ENCODE results near the gene BTBD9. TPM values are rescaled to one million over a fixed set of nuclear protein-coding genes. Genes with fewer than 3 reads are reported as not detected.

The BTBD9 gene
- total and polyA plus RNA-seq, 2 donors (not counting 1 experiment from before 2014, with no cell fraction given), result 4.1 to 48.9 TPM

DNA sequence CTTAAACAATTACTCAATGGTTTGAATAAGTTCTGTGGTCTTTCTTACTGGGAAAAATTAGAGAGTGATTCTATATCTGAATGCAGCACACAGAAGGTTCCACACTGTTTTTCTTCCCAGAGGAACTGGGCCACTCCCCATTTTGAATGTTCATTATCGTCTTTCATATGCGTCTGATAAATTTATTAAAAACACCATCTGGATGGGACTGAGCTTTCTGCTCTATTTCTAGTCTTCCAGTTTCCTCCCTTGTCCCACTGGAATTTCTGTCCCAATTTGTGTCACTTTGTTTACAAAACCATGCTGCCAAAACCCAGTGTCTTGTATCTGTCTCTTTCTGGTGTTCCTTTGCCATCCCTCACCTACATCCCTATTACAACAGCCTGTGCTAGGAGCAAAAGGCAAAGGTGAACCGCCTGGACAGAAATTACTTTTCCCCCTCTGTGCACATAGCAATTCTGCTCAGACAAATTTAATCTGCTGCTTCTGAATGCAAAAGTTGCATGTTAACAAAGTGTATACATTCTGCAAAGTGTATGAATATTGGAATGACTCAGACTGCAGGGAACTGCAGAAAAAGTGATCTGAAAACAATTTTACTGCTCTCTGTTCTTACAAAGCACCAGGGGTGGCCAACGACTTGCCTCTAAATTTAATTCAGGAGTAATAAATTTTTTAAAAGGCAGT lies 333.6 kb downstream of the BTBD9 start:
- ChIA-PET CTCF (interaction anchor here (0.5 kb wide), 1 partner anchor 462 kb away, joined by 3 read pairs; no protein-coding TSS in a partner anchor), POLR2A (no interaction called here)
- Histone ChIP-seq H3K4me3 (ENCODE audit: control extremely low read depth in 1 of 5, extremely low read depth in 1 of 5, insufficient read depth in 1 of 5, low read depth in 2 of 5, low read length in 4 of 5) (no peak overlapping the region), H3K4me1 (ENCODE audit: control insufficient read depth in 2 of 2, insufficient read depth in 2 of 2, low read length in 2 of 2) (peaks cover 23 to 25% of the 10 kb centered on the region in 2 donors), H3K9ac (ENCODE audit: low read length) (peak overlapping the region; percentile 34), H3K79me2 (ENCODE audit: control insufficient read depth, insufficient read depth, low read length) (no peaks in the 10 kb centered on the region), H3K4me2 (replicated peaks; ENCODE audit: low read depth, low read length, poor library complexity, severe bottlenecking) (peak overlapping the region; percentile 44), H2AFZ (ENCODE audit: insufficient read depth, low read depth, low read length, poor library complexity, severe bottlenecking) (no peak overlapping the region), H3K9me3 (ENCODE audit: control extremely low read depth in 1 of 3, control insufficient read depth in 2 of 3, insufficient read depth in 1 of 3, low read length in 2 of 3) (no peaks in the 10 kb centered on the region), H3K27me3 (replicated peaks in 1 of 4; ENCODE audit: control extremely low read depth in 1 of 4, control insufficient read depth in 3 of 4, insufficient read depth in 4 of 4, low read length in 3 of 4) (no peaks in the 10 kb centered on the region), H3K36me3 (replicated peaks in 1 of 2; ENCODE audit: control extremely low read depth in 1 of 2, control insufficient read depth in 1 of 2, extremely low read depth in 1 of 2, insufficient read depth in 2 of 2, low read length in 1 of 2) (no peaks in the 10 kb centered on the region), H3K27ac (ENCODE audit: low read length in 2 of 2) (no peak overlapping the region), H4K20me1 (ENCODE audit: control insufficient read depth, insufficient read depth, low read length, poor library complexity, severe bottlenecking) (no peaks in the 10 kb centered on the region)
- no peaks in the 10 kb centered on the region for H3K9me3 Mint-ChIP-seq (ENCODE audit: insufficient read depth)
- WGBS (ENCODE audit: insufficient coverage), result 93% methylated on average over 2 of the region's 4 CpGs
- intact Hi-C loops (cut with micrococcal nuclease), result no loop called here
- H3K4me3 Mint-ChIP-seq, result no peak overlapping the region
- no peaks in the 10 kb centered on the region for H3K27me3 Mint-ChIP-seq
- no peak for TF ChIP-seq EZH2 (IDR thresholded peaks at IDR 0.05; ENCODE audit: borderline replicate concordance, insufficient read depth, low read depth, low read length, poor library complexity, severe bottlenecking)
- TF ChIP-seq CTCF (IDR thresholded peaks at IDR 0.05), result no peak
- ATAC-seq (ENCODE audit: low read depth) (no peak), DNase-seq (no peak)
- no peak overlapping the region for H3K27ac Mint-ChIP-seq
- peaks cover 26% of the 10 kb centered on the region for H3K4me1 Mint-ChIP-seq

GRCh38 chr6:38302838-38303237 lies 336.9 kb downstream of the BTBD9 start:
- Histone ChIP-seq H3K4me1 (ENCODE audit: control insufficient read depth in 2 of 2, insufficient read depth in 2 of 2, low read length in 2 of 2) (peaks cover 20% of the 10 kb centered on the region in 2 donors), H3K9ac (ENCODE audit: low read length) (no peak overlapping the region), H3K27ac (ENCODE audit: low read length in 2 of 2) (no peak overlapping the region), H3K4me2 (replicated peaks; ENCODE audit: low read depth, low read length, poor library complexity, severe bottlenecking) (no peak overlapping the region), H3K36me3 (replicated peaks in 1 of 2; ENCODE audit: control extremely low read depth in 1 of 2, control insufficient read depth in 1 of 2, extremely low read depth in 1 of 2, insufficient read depth in 2 of 2, low read length in 1 of 2) (no peaks in the 10 kb centered on the region), H3K79me2 (ENCODE audit: control insufficient read depth, insufficient read depth, low read length) (no peaks in the 10 kb centered on the region), H3K27me3 (replicated peaks in 1 of 4; ENCODE audit: control extremely low read depth in 1 of 4, control insufficient read depth in 3 of 4, insufficient read depth in 4 of 4, low read length in 3 of 4) (no peaks in the 10 kb centered on the region), H2AFZ (ENCODE audit: insufficient read depth, low read depth, low read length, poor library complexity, severe bottlenecking) (no peak overlapping the region), H4K20me1 (ENCODE audit: control insufficient read depth, insufficient read depth, low read length, poor library complexity, severe bottlenecking) (no peaks in the 10 kb centered on the region), H3K9me3 (ENCODE audit: control extremely low read depth in 1 of 3, control insufficient read depth in 2 of 3, insufficient read depth in 1 of 3, low read length in 2 of 3) (no peaks in the 10 kb centered on the region), H3K4me3 (ENCODE audit: control extremely low read depth in 1 of 5, extremely low read depth in 1 of 5, insufficient read depth in 1 of 5, low read depth in 2 of 5, low read length in 4 of 5) (no peak overlapping the region)
- Mint-ChIP-seq H3K27me3 (no peaks in the 10 kb centered on the region), H3K4me3 (no peak overlapping the region), H3K27ac (no peak overlapping the region), H3K9me3 (ENCODE audit: insufficient read depth) (no peaks in the 10 kb centered on the region), H3K4me1 (peaks cover 19% of the 10 kb centered on the region)
- intact Hi-C loops (cut with micrococcal nuclease), result no loop called here
- POLR2A ChIA-PET, result no interaction called here
- no peak for DNase-seq
- TF ChIP-seq EZH2 (IDR thresholded peaks at IDR 0.05; ENCODE audit: borderline replicate concordance, insufficient read depth, low read depth, low read length, poor library complexity, severe bottlenecking) (no peak), CTCF (IDR thresholded peaks at IDR 0.05) (no peak)
- no CpG with 5 or more reads among the region's 2 CpGs for WGBS (ENCODE audit: insufficient coverage)
- ATAC-seq (ENCODE audit: low read depth), result no peak
- CTCF ChIA-PET, result no interaction called here

Data from B cell (primary cell).